ENCODE results near the gene SRPK2.

GRCh38 chr7:105094966-105095365, 293.8 kb downstream of the SRPK2 start:
- no peak for TF ChIP-seq CTCF (conservative IDR thresholded peaks at IDR 0.05; ENCODE audit: low read depth, low read length)
- TF ChIP-seq EZH2 (IDR thresholded peaks at IDR 0.05; ENCODE audit: low read length, unreplicated experiment), result no peak
- no peak for TF ChIP-seq EZH2phosphoT487 (IDR thresholded peaks at IDR 0.05; ENCODE audit: borderline replicate concordance, low read length)

All from PC-3 (cell line).